Endothelial cell of umbilical vein (primary cell): Measurements from ENCODE around the gene RPL3. TPM values are rescaled to one million over a fixed set of nuclear protein-coding genes. Genes with fewer than 3 reads are reported as not detected.

Source experiments
- BruUV-seq: library from RNA; stranded (reverse); fragments of 400-500 nt; replicated peaks from 2 replicates; lab custom pipeline; 2021; lab: Mats Ljungman, UMichigan
- CTCF ChIA-PET: fragments of 300-600, 350-600 bp; sonication (Branson Sonifier 250); formaldehyde crosslinking; loops from one replicate; lab custom pipeline; 2021; ENCODE audit warnings: antibody characterized with exemption, inconsistent platforms; lab: Charles Lee
- POLR2A ChIA-PET: fragments of 300-600, 350-600 bp; sonication (Branson Sonifier 250); formaldehyde crosslinking; loops from one replicate; lab custom pipeline; 2021; ENCODE audit warnings: antibody characterized with exemption, inconsistent platforms; lab: Charles Lee
- DNase-seq: peaks from one replicate; pipeline ENCODE4 v3.0.0-alpha.2; 2011; ENCODE audit warnings: low read depth, low spot score
- FAIRE-seq: peaks from 2 replicates; lab custom pipeline; 2011; peaks lifted over from hg19 to GRCh38; lab: Jason Lieb, UNC
- H2AFZ ChIP-seq: 2 replicates; pipeline ENCODE4 v1.6.0; 2012; ENCODE audit warnings: low read depth, low read length, control low read depth, inconsistent platforms
- H3K27ac ChIP-seq: 2 replicates; pipeline ENCODE4 v1.5.1; 2011; ENCODE audit warnings: low read depth, mild to moderate bottlenecking, control low read depth, low read length, moderate library complexity; ENCODE audit not compliant: insufficient read depth
- H3K27me3 ChIP-seq, 2 experiments: 2 replicates each; pipeline versions ENCODE4 v1.6.0 to v1.6.1; 2011; ENCODE audit warnings: low read length in 2 of 2, mixed read lengths in 1 of 2; ENCODE audit not compliant: control insufficient read depth in 2 of 2, insufficient read depth in 2 of 2
- H3K36me3 ChIP-seq, 2 experiments: 2 replicates in 1 of 2; 3 replicates in 1 of 2; pipeline ENCODE4 v1.5.1; 2011; ENCODE audit warnings: low read length in 2 of 2, mild to moderate bottlenecking in 1 of 2, moderate library complexity in 1 of 2; ENCODE audit not compliant: control insufficient read depth in 2 of 2, insufficient read depth in 2 of 2; ENCODE audit errors: extremely low read depth in 1 of 2
- H3K4me1 ChIP-seq: 3 replicates; pipeline ENCODE4 v1.5.1; 2011; ENCODE audit warnings: mild to moderate bottlenecking, low read length; ENCODE audit not compliant: control insufficient read depth, insufficient read depth; ENCODE audit errors: extremely low read depth
- H3K4me2 ChIP-seq: 2 replicates; pipeline ENCODE4 v1.6.1; 2011; ENCODE audit warnings: low read length, control low read depth, mixed read lengths; ENCODE audit not compliant: insufficient read depth
- H3K4me3 ChIP-seq, 3 experiments: fragments of 200-600 bp in 1 of 3; sonication (generic), shearing (Covaris generic) in 1 of 3; replicated peaks in 1 of 3; 2 replicates each; pipeline ENCODE4 v1.5.1; 2011 to 2016; ENCODE audit warnings: control low read depth in 3 of 3, low read length in 3 of 3, mild to moderate bottlenecking in 2 of 3, inconsistent platforms in 1 of 3, low read depth in 1 of 3, moderate library complexity in 1 of 3; ENCODE audit not compliant: insufficient read depth in 1 of 3
- H3K79me2 ChIP-seq: 2 replicates; pipeline ENCODE4 v1.6.0; 2012; ENCODE audit warnings: low read length, inconsistent platforms; ENCODE audit not compliant: control insufficient read depth, insufficient read depth
- H3K9ac ChIP-seq: replicated peaks from 2 replicates; pipeline ENCODE3; 2011; ENCODE audit warnings: low read length, control low read depth; ENCODE audit not compliant: insufficient read depth; ENCODE audit errors: extremely low read depth
- H3K9me1 ChIP-seq: replicated peaks from 3 replicates; pipeline ENCODE4 v1.6.0; 2011; ENCODE audit warnings: mild to moderate bottlenecking, low read length; ENCODE audit not compliant: control insufficient read depth, insufficient read depth; ENCODE audit errors: extremely low read depth
- H3K9me3 ChIP-seq: replicated peaks from 2 replicates; pipeline ENCODE4 v1.5.1; 2012; ENCODE audit warnings: low read length, inconsistent platforms; ENCODE audit not compliant: control insufficient read depth, insufficient read depth
- H4K20me1 ChIP-seq: replicated peaks from 2 replicates; pipeline ENCODE3; 2011; ENCODE audit warnings: mild to moderate bottlenecking, low read length; ENCODE audit not compliant: control insufficient read depth, insufficient read depth; ENCODE audit errors: extremely low read depth
- EZH2 ChIP-seq: IDR thresholded peaks from 2 replicates; pipeline ENCODE4 v1.6.1; 2012; ENCODE audit warnings: borderline replicate concordance, low read depth, mild to moderate bottlenecking, moderate library complexity, low read length, inconsistent platforms; ENCODE audit not compliant: severe bottlenecking
- FOS ChIP-seq: IDR thresholded peaks from 2 replicates; pipeline ENCODE4 v1.6.1; 2011; ENCODE audit warnings: mild to moderate bottlenecking, low read length, moderate library complexity, borderline replicate concordance; ENCODE audit not compliant: insufficient read depth
- GATA2 ChIP-seq: IDR thresholded peaks from 2 replicates; pipeline ENCODE4 v1.7.0; 2011; ENCODE audit warnings: low read depth, mild to moderate bottlenecking, moderate library complexity, mixed read lengths, low read length; ENCODE audit not compliant: insufficient read length, insufficient read depth
- JUN ChIP-seq: IDR thresholded peaks from 2 replicates; pipeline ENCODE4 v1.6.1; 2011; ENCODE audit warnings: borderline replicate concordance, low read depth; ENCODE audit not compliant: insufficient read length, insufficient read depth
- MYC ChIP-seq: IDR thresholded peaks from one replicate; pipeline ENCODE4 v1.6.1; 2011; ENCODE audit warnings: mild to moderate bottlenecking, low read depth, low read length
- POLR2A ChIP-seq: IDR thresholded peaks from 2 replicates; pipeline ENCODE4 v1.6.1; 2012; ENCODE audit warnings: low read depth, mild to moderate bottlenecking, control low read depth, low read length
- POLR2AphosphoS5 ChIP-seq: IDR thresholded peaks from 2 replicates; pipeline ENCODE4 v1.6.1; 2012; ENCODE audit warnings: low read depth, mild to moderate bottlenecking, control low read depth, low read length, moderate library complexity; ENCODE audit not compliant: insufficient read depth
- dilution Hi-C: fragments of 300-500 bp; cut with MboI; formaldehyde crosslinking; loops from one replicate; pipeline ENCODE4 v1.15.0; 2019; ENCODE audit warnings: low sequenced_read_pairs; ENCODE audit not compliant: extremely low pct_ligation_motif_present
- intact Hi-C: fragments of 100-400 bp; cut with micrococcal nuclease; formaldehyde crosslinking; loops from one replicate; pipeline ENCODE4 v1.10.0; 2022
- polyA plus RNA-seq, 4 experiments: library from polyadenylated mRNA; depleted of rRNA in 3 of 4; stranded (reverse) in 3 of 4; unstranded in 1 of 4; fragments of >200 nt; gene quantifications; 2 replicates each; pipeline versions ENCODE4 v1.2.1 to v1.2.3, GENCODE V29; 2011 to 2012; ENCODE audit warnings: missing spikeins in 1 of 4
- total RNA-seq: library from RNA; stranded (reverse); gene quantifications from 2 replicates; pipeline ENCODE4 v1.2.3, GENCODE V29; 2021
- TF ChIP-seq, protein P1 (sequence below), 2 donors: IDR thresholded peaks; 1 replicate in 1 of 2; 2 replicates in 1 of 2; pipeline ENCODE4 v1.5.1; 2011; ENCODE audit warnings: low read length in 2 of 2, mild to moderate bottlenecking in 2 of 2, moderate library complexity in 2 of 2, control low read depth in 1 of 2, inconsistent platforms in 1 of 2, low read depth in 1 of 2; ENCODE audit not compliant: insufficient read depth in 1 of 2; ENCODE audit errors: extremely low read depth in 1 of 2
- TF ChIP-seq, protein P2 (sequence below): IDR thresholded peaks from 2 replicates; pipeline ENCODE4 v1.6.1; 2011; ENCODE audit not compliant: insufficient read depth, insufficient read length

The RPL3 gene
- total and polyA plus RNA-seq, 2 donors (not counting 3 experiments of a cell fraction or from before 2014, with no cell fraction given) = 1,954 to 4,065 TPM

DNA sequence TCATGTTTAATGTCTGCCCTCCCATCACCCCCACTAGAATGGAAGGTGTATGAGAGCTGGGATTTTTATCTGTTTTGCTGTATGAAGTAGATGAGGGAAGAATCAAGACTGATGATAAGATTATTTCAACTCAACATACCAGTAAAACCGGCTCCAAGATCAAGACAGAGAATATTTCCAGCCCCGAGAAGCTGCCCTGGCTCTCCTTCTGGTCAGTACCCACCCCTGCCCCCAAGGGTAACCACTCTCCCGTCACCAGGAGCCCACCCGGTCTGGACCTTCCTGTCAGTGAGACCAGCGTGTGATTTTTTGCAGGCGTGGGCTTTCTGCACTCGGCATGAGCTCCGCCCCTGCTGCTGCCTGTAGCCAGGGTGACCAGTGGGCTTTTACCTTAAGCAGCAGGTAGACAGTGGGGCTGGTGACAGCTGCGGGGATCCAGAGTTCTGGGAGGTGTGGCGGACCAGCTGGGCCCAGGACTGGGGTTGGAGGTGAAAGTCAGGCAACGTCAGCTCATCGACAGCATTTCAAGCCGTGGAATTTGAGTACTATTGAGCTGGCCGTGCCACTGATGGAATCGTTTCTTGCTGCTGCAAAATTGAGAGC lies 25.6 kb downstream of the RPL3 start:
- dilution Hi-C loops = no loop called here
- peaks cover 25% of the 10 kb centered on the region for H3K4me1 ChIP-seq
- BruUV-seq = no TSS peak
- no peaks in the 10 kb centered on the region for H3K79me2 ChIP-seq
- DNase-seq (no peak), FAIRE-seq (no peak)
- TF ChIP-seq, protein P1, sequence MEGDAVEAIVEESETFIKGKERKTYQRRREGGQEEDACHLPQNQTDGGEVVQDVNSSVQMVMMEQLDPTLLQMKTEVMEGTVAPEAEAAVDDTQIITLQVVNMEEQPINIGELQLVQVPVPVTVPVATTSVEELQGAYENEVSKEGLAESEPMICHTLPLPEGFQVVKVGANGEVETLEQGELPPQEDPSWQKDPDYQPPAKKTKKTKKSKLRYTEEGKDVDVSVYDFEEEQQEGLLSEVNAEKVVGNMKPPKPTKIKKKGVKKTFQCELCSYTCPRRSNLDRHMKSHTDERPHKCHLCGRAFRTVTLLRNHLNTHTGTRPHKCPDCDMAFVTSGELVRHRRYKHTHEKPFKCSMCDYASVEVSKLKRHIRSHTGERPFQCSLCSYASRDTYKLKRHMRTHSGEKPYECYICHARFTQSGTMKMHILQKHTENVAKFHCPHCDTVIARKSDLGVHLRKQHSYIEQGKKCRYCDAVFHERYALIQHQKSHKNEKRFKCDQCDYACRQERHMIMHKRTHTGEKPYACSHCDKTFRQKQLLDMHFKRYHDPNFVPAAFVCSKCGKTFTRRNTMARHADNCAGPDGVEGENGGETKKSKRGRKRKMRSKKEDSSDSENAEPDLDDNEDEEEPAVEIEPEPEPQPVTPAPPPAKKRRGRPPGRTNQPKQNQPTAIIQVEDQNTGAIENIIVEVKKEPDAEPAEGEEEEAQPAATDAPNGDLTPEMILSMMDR (IDR thresholded peaks at IDR 0.05; ENCODE audit: extremely low read depth in 1 of 2, insufficient read depth in 1 of 2, low read depth in 1 of 2, low read length in 2 of 2) = no peak
- TF ChIP-seq GATA2 (no peak), POLR2AphosphoS5 (no peak), JUN (no peak), FOS (no peak), MYC (no peak), EZH2 (no peak), POLR2A (no peak)
- TF ChIP-seq, protein P2, sequence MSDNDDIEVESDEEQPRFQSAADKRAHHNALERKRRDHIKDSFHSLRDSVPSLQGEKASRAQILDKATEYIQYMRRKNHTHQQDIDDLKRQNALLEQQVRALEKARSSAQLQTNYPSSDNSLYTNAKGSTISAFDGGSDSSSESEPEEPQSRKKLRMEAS = no peak
- no peak overlapping the region for H3K9ac ChIP-seq
- no peak overlapping the region for H3K27ac ChIP-seq
- ChIA-PET POLR2A (no interaction called here), CTCF (interaction anchor here (1.5 kb wide), 1 partner anchor 13 kb away, joined by 5 read pairs; no protein-coding TSS in a partner anchor)
- no peak overlapping the region for H3K4me2 ChIP-seq
- no peaks in the 10 kb centered on the region for H3K9me3 ChIP-seq
- intact Hi-C loops = no loop called here
- H3K4me3 ChIP-seq = no peak overlapping the region
- H3K27me3 ChIP-seq = no peaks in the 10 kb centered on the region
- H3K36me3 ChIP-seq = no peaks in the 10 kb centered on the region
- H2AFZ ChIP-seq = no peak overlapping the region
- H3K9me1 ChIP-seq = no peaks in the 10 kb centered on the region
- no peaks in the 10 kb centered on the region for H4K20me1 ChIP-seq
